ENCODE measurements around the gene GMCL1. TPM values are rescaled to one million over a fixed set of nuclear protein-coding genes. Genes with fewer than 3 reads are reported as not detected.
"Not testable (repeated sequence)": the region's sequence is repeated elsewhere in the genome, so short reads cannot be mapped to it uniquely, and the experiment has no call there.

GMCL1 gene
- total RNA-seq, 1 donor from 2014 or later, result 8.7 TPM

- TF ChIP-seq, protein P1, sequence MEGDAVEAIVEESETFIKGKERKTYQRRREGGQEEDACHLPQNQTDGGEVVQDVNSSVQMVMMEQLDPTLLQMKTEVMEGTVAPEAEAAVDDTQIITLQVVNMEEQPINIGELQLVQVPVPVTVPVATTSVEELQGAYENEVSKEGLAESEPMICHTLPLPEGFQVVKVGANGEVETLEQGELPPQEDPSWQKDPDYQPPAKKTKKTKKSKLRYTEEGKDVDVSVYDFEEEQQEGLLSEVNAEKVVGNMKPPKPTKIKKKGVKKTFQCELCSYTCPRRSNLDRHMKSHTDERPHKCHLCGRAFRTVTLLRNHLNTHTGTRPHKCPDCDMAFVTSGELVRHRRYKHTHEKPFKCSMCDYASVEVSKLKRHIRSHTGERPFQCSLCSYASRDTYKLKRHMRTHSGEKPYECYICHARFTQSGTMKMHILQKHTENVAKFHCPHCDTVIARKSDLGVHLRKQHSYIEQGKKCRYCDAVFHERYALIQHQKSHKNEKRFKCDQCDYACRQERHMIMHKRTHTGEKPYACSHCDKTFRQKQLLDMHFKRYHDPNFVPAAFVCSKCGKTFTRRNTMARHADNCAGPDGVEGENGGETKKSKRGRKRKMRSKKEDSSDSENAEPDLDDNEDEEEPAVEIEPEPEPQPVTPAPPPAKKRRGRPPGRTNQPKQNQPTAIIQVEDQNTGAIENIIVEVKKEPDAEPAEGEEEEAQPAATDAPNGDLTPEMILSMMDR (conservative IDR thresholded peaks at IDR 0.05; ENCODE audit: low read depth, low read length), result no peak
- H3K4me3 ChIP-seq (ENCODE audit: low read depth, low read length), result peak within 1 kb of the TSS; percentile 66
- DNase-seq (ENCODE audit: low read depth), result no peak
Observed at GRCh38 chr2:69893684-69894551, 64.5 kb downstream of the GMCL1 start, which contains the start of gene SNRNP27. Gene SNRNP27 (plus strand): TSS chr2:69893956. CDS start chr2:69893985, 29 bp downstream.

- H3K4me3 ChIP-seq (ENCODE audit: low read depth, low read length), result peak overlapping the region; percentile 66
Observed at GRCh38 chr2:69894737-69895136, 65.3 kb downstream of the GMCL1 start.

GRCh38 chr2:69902213-69902922 is 72.9 kb downstream of the GMCL1 start:
- no peak overlapping the region for H3K4me3 ChIP-seq (ENCODE audit: low read depth, low read length)
- TF ChIP-seq, protein P1 (conservative IDR thresholded peaks at IDR 0.05; ENCODE audit: low read depth, low read length), result no peak
- DNase-seq (ENCODE audit: low read depth), result no peak

More at GRCh38 chr2:69894737-69895136, 65.3 kb downstream of the GMCL1 start:
- DNase-seq (ENCODE audit: low read depth), result not testable (repeated sequence)

- TF ChIP-seq, protein P1 (conservative IDR thresholded peaks at IDR 0.05; ENCODE audit: low read depth, low read length), result no peak
- DNase-seq (ENCODE audit: low read depth), result no peak
- no peak overlapping the region for H3K4me3 ChIP-seq (ENCODE audit: low read depth, low read length)
Observed at GRCh38 chr2:69907216-69907615, 77.8 kb downstream of the GMCL1 start.

GRCh38 chr2:69911985-69912563 is 82.6 kb downstream of the GMCL1 start:
- no peak overlapping the region for H3K4me3 ChIP-seq (ENCODE audit: low read depth, low read length)
- TF ChIP-seq, protein P1 (conservative IDR thresholded peaks at IDR 0.05; ENCODE audit: low read depth, low read length), result peak; percentile 68
- DNase-seq (ENCODE audit: low read depth), result no peak

- peak; percentile 99 for DNase-seq (ENCODE audit: low read depth)
- peak overlapping the region; percentile 74 for H3K4me3 ChIP-seq (ENCODE audit: low read depth, low read length)
- TF ChIP-seq, protein P1 (conservative IDR thresholded peaks at IDR 0.05; ENCODE audit: low read depth, low read length), result peak; percentile 18
Observed at GRCh38 chr2:69914164-69914949, 84.9 kb downstream of the GMCL1 start.

All from epithelial cell of proximal tubule (primary cell).